HepG2 (cell line): ENCODE measurements around the gene CLDN18. TPM values are rescaled to one million over a fixed set of nuclear protein-coding genes. Genes with fewer than 3 reads are reported as not detected.

Experiments
- ATAC-seq: fragments of 200-7000 bp; cut with Tn5 transposase; 3 replicates; pipeline ENCODE4 v1.9.1; 2020; ENCODE audit warnings: mild to moderate bottlenecking, moderate library complexity
- BruUV-seq: library from RNA; stranded (reverse); fragments of 400-500 nt; replicated peaks from 2 replicates; lab custom pipeline; 2021; lab: Mats Ljungman, UMichigan
- CTCF ChIA-PET: fragments of 300-600 bp; formaldehyde crosslinking; extraction: SDS; loops from one replicate; lab custom pipeline; 2021; ENCODE audit warnings: low total read pairs, inconsistent platforms, low intra/inter-chr PET ratio; lab: Yijun Ruan, JAX
- POLR2A ChIA-PET: fragments of 350-600 bp; sonication (Branson Sonifier 250); formaldehyde crosslinking; loops from one replicate; lab custom pipeline; 2020; ENCODE audit warnings: antibody characterized with exemption, inconsistent platforms; lab: Yijun Ruan, JAX
- DNase-seq: peaks from one replicate; pipeline ENCODE4 v3.0.0-alpha.2; 2015; ENCODE audit warnings: low spot score
- FAIRE-seq: peaks from 3 replicates; lab custom pipeline; 2011; peaks lifted over from hg19 to GRCh38; lab: Jason Lieb, UNC
- H2AFZ ChIP-seq: one replicate; pipeline ENCODE4 v1.6.1; 2011; ENCODE audit warnings: low read length, inconsistent platforms
- H3K27ac ChIP-seq: fragments of 300-600 bp; 3 replicates; pipeline ENCODE4 v1.8.0; 2011; ENCODE audit warnings: mixed run types, mild to moderate bottlenecking, mixed read lengths, low read length, inconsistent platforms; ENCODE audit not compliant: insufficient read depth; ENCODE audit errors: extremely low read length
- H3K27me3 ChIP-seq, 2 experiments: fragments of 200-600 bp in 1 of 2; 2 replicates in 1 of 2; 3 replicates in 1 of 2; pipeline versions ENCODE4 v1.6.0 to v1.8.0; 2011; ENCODE audit warnings: low read length in 2 of 2, mild to moderate bottlenecking in 2 of 2, moderate library complexity in 2 of 2, inconsistent platforms in 1 of 2; ENCODE audit not compliant: insufficient read depth in 2 of 2, control insufficient read depth in 1 of 2
- H3K36me3 ChIP-seq, 2 experiments: fragments of 200-600 bp in 1 of 2; replicated peaks in 1 of 2; 2 replicates in 1 of 2; 3 replicates in 1 of 2; pipeline versions ENCODE4 v1.5.1 to v1.8.0; 2011; ENCODE audit warnings: low read length in 2 of 2, inconsistent platforms in 1 of 2; ENCODE audit not compliant: insufficient read depth in 2 of 2, control insufficient read depth in 1 of 2
- H3K4me1 ChIP-seq: 2 replicates; pipeline ENCODE4 v1.5.1; 2012; ENCODE audit warnings: low read length, inconsistent platforms; ENCODE audit not compliant: insufficient read depth
- H3K4me2 ChIP-seq: 2 replicates; pipeline ENCODE4 v1.6.0; 2011; ENCODE audit warnings: low read depth, low read length, inconsistent platforms
- H3K4me3 ChIP-seq, 3 experiments: fragments of 200-600 bp in 1 of 3; sonication (generic), shearing (Covaris generic) in 1 of 3; replicated peaks in 1 of 3; 2 replicates each; pipeline ENCODE4 v1.5.1; 2011 to 2016; ENCODE audit warnings: low read length in 3 of 3, inconsistent platforms in 2 of 3, low read depth in 2 of 3, mild to moderate bottlenecking in 2 of 3, control low read depth in 1 of 3, mixed read lengths in 1 of 3; ENCODE audit not compliant: insufficient read depth in 1 of 3
- H3K79me2 ChIP-seq: one replicate; pipeline ENCODE4 v1.6.1; 2011; ENCODE audit warnings: low read length, inconsistent platforms; ENCODE audit not compliant: insufficient read depth
- H3K9ac ChIP-seq: 2 replicates; pipeline ENCODE4 v1.6.0; 2011; ENCODE audit warnings: mild to moderate bottlenecking, low read depth, low read length, inconsistent platforms; ENCODE audit not compliant: insufficient read depth
- H3K9me3 ChIP-seq: 2 replicates; pipeline ENCODE4 v1.5.1; 2012; ENCODE audit warnings: mild to moderate bottlenecking, low read length
- H4K20me1 ChIP-seq: 2 replicates; pipeline ENCODE4 v1.6.0; 2011; ENCODE audit warnings: inconsistent platforms, mild to moderate bottlenecking, low read length, moderate library complexity; ENCODE audit not compliant: insufficient read depth
- ATF4 ChIP-seq, 2 experiments: fragments of 450-650 bp in 1 of 2; sonication (generic) in 1 of 2; formaldehyde crosslinking; IDR thresholded peaks; 2 replicates each; pipeline versions ENCODE4 v1.5.0 to v1.8.0; 2020 to 2022; ENCODE audit warnings: mild to moderate bottlenecking in 1 of 2, missing genetic modification reagents in 1 of 2
- KDM6A ChIP-seq: IDR thresholded peaks from 2 replicates; pipeline ENCODE4 v1.6.1; 2016; ENCODE audit warnings: low read depth
- NR1H2 ChIP-seq: sonication (generic); formaldehyde crosslinking; IDR thresholded peaks from 2 replicates; pipeline ENCODE4 v1.8.1; 2022; ENCODE audit warnings: low read depth, missing genetic modification reagents, borderline replicate concordance
- ZNF597 ChIP-seq: sonication (generic); formaldehyde crosslinking; IDR thresholded peaks from 2 replicates; pipeline ENCODE4 v1.5.0; 2020; ENCODE audit warnings: missing genetic modification reagents
- WGBS: methylation state at CpG from one replicate; pipeline ENCODE4 v1.1.6; 2017; ENCODE audit warnings: low lambda C conversion rate; 5-methylcytosine and 5-hydroxymethylcytosine counted together
- in situ Hi-C: cut with HindIII; loops from 2 replicates; pipeline ENCODE4 v1.10.0; 2017; ENCODE audit warnings: low pct_unique_long_range_greater_than_20kb; ENCODE audit not compliant: extremely low pct_ligation_motif_present
- intact Hi-C: fragments of 100-400 bp; cut with micrococcal nuclease; formaldehyde crosslinking; loops from one replicate; pipeline ENCODE4 v1.10.0; 2022; ENCODE audit not compliant: unreplicated experiment
- polyA plus RNA-seq, 8 experiments: library from polyadenylated mRNA; depleted of rRNA in 3 of 8; stranded (reverse) in 7 of 8; unstranded in 1 of 8; fragments of >200 nt; fragmentation: Illumina TruSeq in 4 of 8; extraction: Trizol in 4 of 8; gene quantifications; 2 replicates each; pipeline versions ENCODE4 v1.2.1 to v1.2.3, GENCODE V29; 2011 to 2016; ENCODE audit warnings: low read depth in 4 of 8, missing spikeins in 1 of 8, mixed read lengths in 1 of 8; ENCODE audit not compliant: insufficient read depth in 1 of 8
- total RNA-seq, 5 experiments: library from RNA; depleted of rRNA; stranded (reverse); fragments of >200 nt; fragmentation: Illumina TruSeq; extraction: Trizol; gene quantifications; 2 replicates each; pipeline ENCODE4 v1.2.3, GENCODE V29; 2016; ENCODE audit warnings: low read depth in 1 of 5

Gene CLDN18
- total and polyA plus RNA-seq, 2 of the 13 experiments (the other 11 are each of a cell fraction or from before 2014, with no cell fraction given) = not detected

GRCh38 chr3:137992592-137992991, 17.4 kb upstream of the CLDN18 start (continued):
- TF ChIP-seq ZNF597 (CRISPR knock-in tag) (no peak), NR1H2 (CRISPR knock-in tag) (no peak)
- TF ChIP-seq, all 625 proteins: peak for 0

GRCh38 chr3:137998121-137999042, 11.6 kb upstream of the CLDN18 start:
- ChIA-PET POLR2A (no interaction called here), CTCF (no interaction called here)
- no peaks in the 10 kb centered on the region for H3K4me1 ChIP-seq
- in situ Hi-C loops = no loop called here
- no peak for DNase-seq
- no peak for TF ChIP-seq ATF4 (CRISPR knock-in tag; IDR thresholded peaks at IDR 0.05)
- no peak for TF ChIP-seq KDM6A
- no peak overlapping the region for H2AFZ ChIP-seq
- no peak overlapping the region for H3K9ac ChIP-seq
- ATAC-seq = no peak
- H3K4me3 ChIP-seq = no peak overlapping the region
- FAIRE-seq = no peak
- H3K4me2 ChIP-seq = no peak overlapping the region
- 58% methylated on average over 13 of the region's 18 CpGs for WGBS
- no peaks in the 10 kb centered on the region for H3K36me3 ChIP-seq
- peaks cover 0 to 3% of the 10 kb centered on the region in 2 experiments; a peak in 1 of 5 replicates for H3K27me3 ChIP-seq
- no peaks in the 10 kb centered on the region for H3K79me2 ChIP-seq
- no peak overlapping the region for H3K27ac ChIP-seq
- H4K20me1 ChIP-seq = no peaks in the 10 kb centered on the region
- no TSS peak for BruUV-seq
- peaks cover 9% of the 10 kb centered on the region; the same call in 1 of the 2 replicates for H3K9me3 ChIP-seq
- intact Hi-C loops = no loop called here
